Neural progenitor cell (in vitro differentiated cells): ENCODE measurements around the gene JUND. TPM values are rescaled to one million over a fixed set of nuclear protein-coding genes. Genes with fewer than 3 reads are reported as not detected.

ENCODE experiments used
- DNase-seq: peaks from one replicate; pipeline ENCODE4 v3.0.0-alpha.2; 2016; ENCODE audit warnings: low spot score
- H2AFZ ChIP-seq: fragments of 200-600 bp; sonication (generic); replicated peaks from 2 replicates; pipeline ENCODE4 v1.6.1; 2016; ENCODE audit warnings: antibody characterized with exemption
- H3F3A ChIP-seq: fragments of 200-600 bp; sonication (generic); 2 replicates; pipeline ENCODE4 v1.6.1; 2016; ENCODE audit warnings: antibody characterized with exemption, low read depth
- H3K27ac ChIP-seq: fragments of 200-600 bp; sonication (generic); 2 replicates; pipeline ENCODE4 v1.5.1; 2016; ENCODE audit warnings: mild to moderate bottlenecking
- H3K27me3 ChIP-seq: fragments of 200-600 bp; sonication (generic); 2 replicates; pipeline ENCODE4 v1.6.1; 2016; ENCODE audit warnings: mild to moderate bottlenecking, moderate library complexity
- H3K36me3 ChIP-seq: fragments of 200-600 bp; sonication (generic); 2 replicates; pipeline ENCODE4 v1.5.1; 2016
- H3K4me1 ChIP-seq: fragments of 200-600 bp; sonication (generic); 2 replicates; pipeline ENCODE4 v1.6.1; 2016; ENCODE audit warnings: mixed run types
- H3K4me2 ChIP-seq: fragments of 200-600 bp; sonication (generic); 2 replicates; pipeline ENCODE4 v1.6.1; 2016
- H3K4me3 ChIP-seq: fragments of 200-600 bp; sonication (generic); 2 replicates; pipeline ENCODE4 v1.5.1; 2016
- H3K79me2 ChIP-seq: fragments of 200-600 bp; sonication (generic); 2 replicates; pipeline ENCODE4 v1.6.1; 2016; ENCODE audit warnings: low read depth
- H3K9ac ChIP-seq: fragments of 200-600 bp; sonication (generic); 2 replicates; pipeline ENCODE4 v1.6.1; 2016
- H3K9me3 ChIP-seq: fragments of 200-600 bp; sonication (generic); 2 replicates; pipeline ENCODE4 v1.5.1; 2016; ENCODE audit warnings: low read depth
- H4K20me1 ChIP-seq: fragments of 200-600 bp; sonication (generic); 2 replicates; pipeline ENCODE4 v1.6.1; 2016; ENCODE audit warnings: low read depth
- H3K27ac Mint-ChIP-seq: 3 replicates; pipeline ENCODE4 v1.8.0; 2021; ENCODE audit warnings: mixed read lengths
- H3K27me3 Mint-ChIP-seq: 2 replicates; pipeline ENCODE4 v1.8.0; 2022; ENCODE audit warnings: low read depth, mild to moderate bottlenecking, inconsistent platforms, moderate library complexity, mixed read lengths; ENCODE audit not compliant: insufficient read depth
- H3K36me3 Mint-ChIP-seq: 3 replicates; pipeline ENCODE4 v1.8.0; 2021; ENCODE audit warnings: mixed read lengths
- H3K4me1 Mint-ChIP-seq: 3 replicates; pipeline ENCODE4 v1.8.0; 2021; ENCODE audit warnings: mixed read lengths
- H3K4me3 Mint-ChIP-seq: 3 replicates; pipeline ENCODE4 v1.8.0; 2021; ENCODE audit warnings: mild to moderate bottlenecking, moderate library complexity, mixed read lengths
- H3K9me3 Mint-ChIP-seq: 3 replicates; pipeline ENCODE4 v1.8.0; 2020; ENCODE audit warnings: mixed read lengths
- CTCF ChIP-seq: fragments of 200-600 bp; sonication (generic); IDR thresholded peaks from 2 replicates; pipeline ENCODE4 v1.5.1; 2017; ENCODE audit warnings: antibody characterized with exemption, mild to moderate bottlenecking
- EZH2 ChIP-seq: fragments of 200-600 bp; sonication (generic); IDR thresholded peaks from 2 replicates; pipeline ENCODE4 v1.6.1; 2017; ENCODE audit warnings: antibody characterized with exemption, mild to moderate bottlenecking, moderate library complexity
- EZH2phosphoT487 ChIP-seq: fragments of 200-600 bp; sonication (generic); IDR thresholded peaks from 2 replicates; pipeline ENCODE4 v1.6.1; 2017; ENCODE audit warnings: antibody characterized with exemption
- total RNA-seq: library from RNA; depleted of rRNA; stranded (reverse); fragments of >200 nt; gene quantifications from 2 replicates; pipeline ENCODE4 v1.2.3, GENCODE V29; 2015; ENCODE audit warnings: low replicate concordance

Gene JUND
- total RNA-seq, 1 donor from 2014 or later: 51.7 TPM

GRCh38 chr19:18269070-18269723 lies 12.2 kb downstream of the JUND start:
- no peak overlapping the region for H3K4me3 ChIP-seq
- peaks cover 4% of the 10 kb centered on the region for H3F3A ChIP-seq
- H3K9ac ChIP-seq: no peak overlapping the region
- no peaks in the 10 kb centered on the region for H3K9me3 ChIP-seq
- H3K4me3 Mint-ChIP-seq: no peak overlapping the region
- H3K27ac ChIP-seq: no peak overlapping the region
- H3K27me3 ChIP-seq: no peaks in the 10 kb centered on the region
- no peaks in the 10 kb centered on the region for H3K4me1 Mint-ChIP-seq
- H2AFZ ChIP-seq: no peak overlapping the region
- H3K36me3 ChIP-seq: no peaks in the 10 kb centered on the region
- no peaks in the 10 kb centered on the region for H3K9me3 Mint-ChIP-seq
- no peaks in the 10 kb centered on the region for H3K79me2 ChIP-seq
- no peaks in the 10 kb centered on the region for H3K27me3 Mint-ChIP-seq
- peaks cover 14% of the 10 kb centered on the region for H3K36me3 Mint-ChIP-seq
- no peaks in the 10 kb centered on the region for H3K4me1 ChIP-seq
- no peak for DNase-seq
- peaks cover 23% of the 10 kb centered on the region for H4K20me1 ChIP-seq
- H3K27ac Mint-ChIP-seq: no peak overlapping the region
- TF ChIP-seq EZH2phosphoT487 (no peak), CTCF (no peak), EZH2 (no peak)
- no peak overlapping the region for H3K4me2 ChIP-seq

GRCh38 chr19:18266771-18267686 lies 14.4 kb downstream of the JUND start:
- H3K4me1 ChIP-seq: no peaks in the 10 kb centered on the region
- Mint-ChIP-seq H3K27me3 (peaks cover 2% of the 10 kb centered on the region), H3K9me3 (no peaks in the 10 kb centered on the region), H3K27ac (no peak overlapping the region), H3K4me3 (no peak overlapping the region), H3K4me1 (no peaks in the 10 kb centered on the region), H3K36me3 (peaks cover 14% of the 10 kb centered on the region)
- peaks cover 13% of the 10 kb centered on the region for H4K20me1 ChIP-seq
- H3K27me3 ChIP-seq: no peaks in the 10 kb centered on the region
- no peak overlapping the region for H3K9ac ChIP-seq
- peaks cover under 1% of the 10 kb centered on the region for H3F3A ChIP-seq
- DNase-seq: no peak
- H3K79me2 ChIP-seq: no peaks in the 10 kb centered on the region
- H2AFZ ChIP-seq: no peak overlapping the region
- no peaks in the 10 kb centered on the region for H3K36me3 ChIP-seq
- H3K27ac ChIP-seq: no peak overlapping the region
- H3K4me3 ChIP-seq: no peak overlapping the region
- TF ChIP-seq EZH2phosphoT487 (no peak), CTCF (no peak), EZH2 (no peak)
- no peaks in the 10 kb centered on the region for H3K9me3 ChIP-seq
- no peak overlapping the region for H3K4me2 ChIP-seq

- Mint-ChIP-seq H3K9me3 (no peaks in the 10 kb centered on the region), H3K27ac (no peak overlapping the region), H3K27me3 (peaks cover 7% of the 10 kb centered on the region), H3K36me3 (peaks cover 14% of the 10 kb centered on the region), H3K4me3 (no peak overlapping the region), H3K4me1 (no peaks in the 10 kb centered on the region)
- no peak overlapping the region for H3K9ac ChIP-seq
- H3K27ac ChIP-seq: no peak overlapping the region
- no peaks in the 10 kb centered on the region for H3K36me3 ChIP-seq
- TF ChIP-seq EZH2 (no peak), EZH2phosphoT487 (no peak), CTCF (no peak)
- no peaks in the 10 kb centered on the region for H3K79me2 ChIP-seq
- no peaks in the 10 kb centered on the region for H3K4me1 ChIP-seq
- no peaks in the 10 kb centered on the region for H3K9me3 ChIP-seq
- no peaks in the 10 kb centered on the region for H3K27me3 ChIP-seq
- no peak overlapping the region for H2AFZ ChIP-seq
- peaks cover 6% of the 10 kb centered on the region for H4K20me1 ChIP-seq
- H3F3A ChIP-seq: no peaks in the 10 kb centered on the region
- H3K4me3 ChIP-seq: no peak overlapping the region
- no peak overlapping the region for H3K4me2 ChIP-seq
- DNase-seq: no peak
These were observed 15.8 kb downstream of the JUND start for GRCh38 chr19:18265582-18265981.
